Measurements from ENCODE around the gene ABTB2.

- TF ChIP-seq, protein P1, sequence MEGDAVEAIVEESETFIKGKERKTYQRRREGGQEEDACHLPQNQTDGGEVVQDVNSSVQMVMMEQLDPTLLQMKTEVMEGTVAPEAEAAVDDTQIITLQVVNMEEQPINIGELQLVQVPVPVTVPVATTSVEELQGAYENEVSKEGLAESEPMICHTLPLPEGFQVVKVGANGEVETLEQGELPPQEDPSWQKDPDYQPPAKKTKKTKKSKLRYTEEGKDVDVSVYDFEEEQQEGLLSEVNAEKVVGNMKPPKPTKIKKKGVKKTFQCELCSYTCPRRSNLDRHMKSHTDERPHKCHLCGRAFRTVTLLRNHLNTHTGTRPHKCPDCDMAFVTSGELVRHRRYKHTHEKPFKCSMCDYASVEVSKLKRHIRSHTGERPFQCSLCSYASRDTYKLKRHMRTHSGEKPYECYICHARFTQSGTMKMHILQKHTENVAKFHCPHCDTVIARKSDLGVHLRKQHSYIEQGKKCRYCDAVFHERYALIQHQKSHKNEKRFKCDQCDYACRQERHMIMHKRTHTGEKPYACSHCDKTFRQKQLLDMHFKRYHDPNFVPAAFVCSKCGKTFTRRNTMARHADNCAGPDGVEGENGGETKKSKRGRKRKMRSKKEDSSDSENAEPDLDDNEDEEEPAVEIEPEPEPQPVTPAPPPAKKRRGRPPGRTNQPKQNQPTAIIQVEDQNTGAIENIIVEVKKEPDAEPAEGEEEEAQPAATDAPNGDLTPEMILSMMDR (IDR thresholded peaks at IDR 0.05) = no peak
- no peak for TF ChIP-seq POLR2A (IDR thresholded peaks at IDR 0.05)
Observed at GRCh38 chr11:34251589-34251980, 106.2 kb downstream of the ABTB2 start.

Measured in right lobe of liver (tissue), 4 donors.